PFSK-1 (cell line): ENCODE data around the gene RBBP6.

ENCODE experiments used
- POLR2AphosphoS5 ChIP-seq: IDR thresholded peaks from 2 replicates; pipeline ENCODE4 v1.6.1; 2012; ENCODE audit warnings: low read depth, mild to moderate bottlenecking, control low read depth, low read length, moderate library complexity
- TAF1 ChIP-seq: IDR thresholded peaks from 2 replicates; pipeline ENCODE4 v1.6.1; 2012; ENCODE audit warnings: low read length, control low read depth, borderline replicate concordance; ENCODE audit not compliant: insufficient read depth
- TF ChIP-seq, protein P1 (sequence below), 2 experiments: IDR thresholded peaks; 2 replicates each; pipeline versions ENCODE4 v1.6.1 to v1.8.0; 2011 to 2012; ENCODE audit warnings: low read depth in 2 of 2, low read length in 2 of 2, control low read depth in 1 of 2, inconsistent platforms in 1 of 2, mild to moderate bottlenecking in 1 of 2, moderate library complexity in 1 of 2; ENCODE audit not compliant: insufficient read depth in 1 of 2

DNA sequence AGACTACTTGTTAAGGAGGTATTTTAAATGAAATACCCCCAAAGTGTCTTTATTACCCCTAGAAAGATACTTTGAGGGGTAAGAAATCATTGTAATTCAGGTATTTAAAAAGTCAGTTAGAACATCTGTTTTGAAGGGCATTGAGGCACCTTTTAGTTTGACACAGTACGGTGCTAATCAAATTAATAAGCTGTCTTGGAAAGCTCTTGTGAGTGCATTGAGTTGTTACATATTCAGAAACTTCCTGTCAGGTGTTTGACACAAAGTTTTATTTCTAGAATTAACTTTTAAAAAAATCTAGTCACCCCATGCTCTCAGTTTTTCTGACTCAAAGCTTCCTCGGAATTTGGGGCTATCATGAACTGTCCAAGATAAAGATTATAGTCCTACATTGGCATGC, 4.6 kb downstream of the RBBP6 start:
- TF ChIP-seq POLR2AphosphoS5 (no peak), TAF1 (no peak)
- TF ChIP-seq, protein P1, sequence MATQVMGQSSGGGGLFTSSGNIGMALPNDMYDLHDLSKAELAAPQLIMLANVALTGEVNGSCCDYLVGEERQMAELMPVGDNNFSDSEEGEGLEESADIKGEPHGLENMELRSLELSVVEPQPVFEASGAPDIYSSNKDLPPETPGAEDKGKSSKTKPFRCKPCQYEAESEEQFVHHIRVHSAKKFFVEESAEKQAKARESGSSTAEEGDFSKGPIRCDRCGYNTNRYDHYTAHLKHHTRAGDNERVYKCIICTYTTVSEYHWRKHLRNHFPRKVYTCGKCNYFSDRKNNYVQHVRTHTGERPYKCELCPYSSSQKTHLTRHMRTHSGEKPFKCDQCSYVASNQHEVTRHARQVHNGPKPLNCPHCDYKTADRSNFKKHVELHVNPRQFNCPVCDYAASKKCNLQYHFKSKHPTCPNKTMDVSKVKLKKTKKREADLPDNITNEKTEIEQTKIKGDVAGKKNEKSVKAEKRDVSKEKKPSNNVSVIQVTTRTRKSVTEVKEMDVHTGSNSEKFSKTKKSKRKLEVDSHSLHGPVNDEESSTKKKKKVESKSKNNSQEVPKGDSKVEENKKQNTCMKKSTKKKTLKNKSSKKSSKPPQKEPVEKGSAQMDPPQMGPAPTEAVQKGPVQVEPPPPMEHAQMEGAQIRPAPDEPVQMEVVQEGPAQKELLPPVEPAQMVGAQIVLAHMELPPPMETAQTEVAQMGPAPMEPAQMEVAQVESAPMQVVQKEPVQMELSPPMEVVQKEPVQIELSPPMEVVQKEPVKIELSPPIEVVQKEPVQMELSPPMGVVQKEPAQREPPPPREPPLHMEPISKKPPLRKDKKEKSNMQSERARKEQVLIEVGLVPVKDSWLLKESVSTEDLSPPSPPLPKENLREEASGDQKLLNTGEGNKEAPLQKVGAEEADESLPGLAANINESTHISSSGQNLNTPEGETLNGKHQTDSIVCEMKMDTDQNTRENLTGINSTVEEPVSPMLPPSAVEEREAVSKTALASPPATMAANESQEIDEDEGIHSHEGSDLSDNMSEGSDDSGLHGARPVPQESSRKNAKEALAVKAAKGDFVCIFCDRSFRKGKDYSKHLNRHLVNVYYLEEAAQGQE (IDR thresholded peaks at IDR 0.05; ENCODE audit: insufficient read depth in 1 of 2, low read depth in 2 of 2, low read length in 2 of 2): no peak
